ENCODE measurements around the gene NUDT13.

DNA sequence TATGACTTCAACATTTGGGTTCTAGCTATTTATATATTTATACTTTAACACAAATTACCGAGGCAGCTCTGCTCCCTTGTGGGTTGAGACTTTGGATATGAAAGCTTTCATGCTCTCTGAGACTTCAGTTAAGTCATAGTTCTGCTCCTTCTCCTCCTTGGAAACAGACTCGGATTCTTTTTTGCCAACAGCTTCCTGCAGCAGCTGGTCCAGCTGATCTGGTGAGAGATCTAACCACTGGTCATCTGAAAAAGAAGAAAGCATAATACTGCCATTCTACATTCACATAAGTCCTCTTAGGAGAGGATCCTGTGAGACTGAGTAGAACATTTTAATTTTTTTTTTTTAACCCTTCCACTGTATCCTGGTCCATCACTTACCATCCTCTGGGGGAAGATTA is 29.0 kb downstream of the NUDT13 start:
- TF ChIP-seq, protein P1, sequence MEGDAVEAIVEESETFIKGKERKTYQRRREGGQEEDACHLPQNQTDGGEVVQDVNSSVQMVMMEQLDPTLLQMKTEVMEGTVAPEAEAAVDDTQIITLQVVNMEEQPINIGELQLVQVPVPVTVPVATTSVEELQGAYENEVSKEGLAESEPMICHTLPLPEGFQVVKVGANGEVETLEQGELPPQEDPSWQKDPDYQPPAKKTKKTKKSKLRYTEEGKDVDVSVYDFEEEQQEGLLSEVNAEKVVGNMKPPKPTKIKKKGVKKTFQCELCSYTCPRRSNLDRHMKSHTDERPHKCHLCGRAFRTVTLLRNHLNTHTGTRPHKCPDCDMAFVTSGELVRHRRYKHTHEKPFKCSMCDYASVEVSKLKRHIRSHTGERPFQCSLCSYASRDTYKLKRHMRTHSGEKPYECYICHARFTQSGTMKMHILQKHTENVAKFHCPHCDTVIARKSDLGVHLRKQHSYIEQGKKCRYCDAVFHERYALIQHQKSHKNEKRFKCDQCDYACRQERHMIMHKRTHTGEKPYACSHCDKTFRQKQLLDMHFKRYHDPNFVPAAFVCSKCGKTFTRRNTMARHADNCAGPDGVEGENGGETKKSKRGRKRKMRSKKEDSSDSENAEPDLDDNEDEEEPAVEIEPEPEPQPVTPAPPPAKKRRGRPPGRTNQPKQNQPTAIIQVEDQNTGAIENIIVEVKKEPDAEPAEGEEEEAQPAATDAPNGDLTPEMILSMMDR (IDR thresholded peaks at IDR 0.05; ENCODE audit: borderline replicate concordance, extremely low read depth, low read length, poor library complexity, severe bottlenecking): no peak
- TF ChIP-seq EZH2 (IDR thresholded peaks at IDR 0.05; ENCODE audit: borderline replicate concordance, low read depth, low read length, severe bottlenecking): no peak
